Activated naive CD4-positive, alpha-beta T cell treated with anti-CD3 and anti-CD28 coated beads, Interleukin-2, amount 10 ng/mL, durations not matched to agents 7 days and 5 days (primary cell): Measurements from ENCODE around the gene DENND1A.
"Not testable (repeated sequence)": the region's sequence is repeated elsewhere in the genome, so short reads cannot be mapped to it uniquely, and the experiment has no call there.

ENCODE experiments used
- CTCF ChIA-PET: fragments of 350-600 bp; sonication (Branson Sonifier 250); formaldehyde crosslinking; loops from one replicate; lab custom pipeline; 2021; ENCODE audit warnings: antibody characterized with exemption; lab: Charles Lee
- DNase-seq: peaks from one replicate; pipeline ENCODE4 v3.0.0-alpha.2; 2020
- H3K27ac Mint-ChIP-seq: one replicate; pipeline ENCODE4 v1.8.0; 2021; ENCODE audit warnings: mild to moderate bottlenecking, moderate library complexity, mixed read lengths
- H3K27me3 Mint-ChIP-seq: one replicate; pipeline ENCODE4 v1.8.0; 2021; ENCODE audit warnings: mild to moderate bottlenecking, mixed read lengths
- H3K36me3 Mint-ChIP-seq: one replicate; pipeline ENCODE4 v1.8.0; 2021; ENCODE audit warnings: mixed read lengths
- H3K4me1 Mint-ChIP-seq: one replicate; pipeline ENCODE4 v1.8.0; 2021; ENCODE audit warnings: mixed read lengths
- H3K4me3 Mint-ChIP-seq: one replicate; pipeline ENCODE4 v1.8.0; 2021; ENCODE audit warnings: mild to moderate bottlenecking, moderate library complexity, mixed read lengths
- H3K9me3 Mint-ChIP-seq: one replicate; pipeline ENCODE4 v1.8.0; 2021; ENCODE audit warnings: mixed read lengths

Gene DENND1A

GRCh38 chr9:123938401-123938800, 8.5 kb upstream of the DENND1A start:
- H3K9me3 Mint-ChIP-seq = peaks cover 1% of the 10 kb centered on the region
- CTCF ChIA-PET = no interaction called here
- no peaks in the 10 kb centered on the region for H3K4me1 Mint-ChIP-seq
- no peak overlapping the region for H3K4me3 Mint-ChIP-seq
- no peaks in the 10 kb centered on the region for H3K36me3 Mint-ChIP-seq
- H3K27me3 Mint-ChIP-seq = peaks cover 37% of the 10 kb centered on the region
- H3K27ac Mint-ChIP-seq = no peak overlapping the region
- no peak for DNase-seq

- DNase-seq, H3K4me3 Mint-ChIP-seq, CTCF ChIA-PET, H3K27ac Mint-ChIP-seq, H3K36me3 Mint-ChIP-seq, H3K9me3 Mint-ChIP-seq, H3K4me1 Mint-ChIP-seq: not testable (repeated sequence)
- H3K27me3 Mint-ChIP-seq = peaks cover 52% of the 10 kb centered on the region
Observed at GRCh38 chr9:123936575-123936974, 6.6 kb upstream of the DENND1A start.

GRCh38 chr9:123933440-123934212, 3.7 kb upstream of the DENND1A start:
- Mint-ChIP-seq H3K27me3 (peaks cover 59% of the 10 kb centered on the region), H3K9me3 (peaks cover 1% of the 10 kb centered on the region), H3K4me1 (peaks cover 13% of the 10 kb centered on the region), H3K36me3 (peaks cover 4% of the 10 kb centered on the region), H3K4me3 (no peak overlapping the region), H3K27ac (no peak overlapping the region)
- DNase-seq = no peak
- CTCF ChIA-PET = no interaction called here

- H3K9me3 Mint-ChIP-seq = no peaks in the 10 kb centered on the region
- H3K36me3 Mint-ChIP-seq = peaks cover 6% of the 10 kb centered on the region
- CTCF ChIA-PET = no interaction called here
- DNase-seq = peak; percentile 57
- peak overlapping the region; percentile 82 for H3K4me3 Mint-ChIP-seq
- peaks cover 32% of the 10 kb centered on the region for H3K27me3 Mint-ChIP-seq
- peaks cover 43% of the 10 kb centered on the region for H3K4me1 Mint-ChIP-seq
- H3K27ac Mint-ChIP-seq = peak overlapping the region; percentile 80
Observed at GRCh38 chr9:123929177-123929869, 603 bp downstream of the DENND1A start.

- Mint-ChIP-seq H3K9me3 (peaks cover 5% of the 10 kb centered on the region), H3K36me3 (peaks cover 8% of the 10 kb centered on the region), H3K27ac (peak overlapping the region; percentile 80), H3K27me3 (peaks cover 27% of the 10 kb centered on the region), H3K4me3 (peak overlapping the region; percentile 82), H3K4me1 (peaks cover 43% of the 10 kb centered on the region)
- DNase-seq = no peak
- CTCF ChIA-PET = no interaction called here
Observed at GRCh38 chr9:123928533-123929176, 1.3 kb downstream of the DENND1A start.

- Mint-ChIP-seq H3K4me1 (peaks cover 43% of the 10 kb centered on the region), H3K27me3 (peaks cover 19% of the 10 kb centered on the region), H3K4me3 (peak overlapping the region; percentile 82), H3K36me3 (peaks cover 9% of the 10 kb centered on the region), H3K9me3 (peaks cover 6% of the 10 kb centered on the region), H3K27ac (no peak overlapping the region)
- CTCF ChIA-PET = no interaction called here
- no peak for DNase-seq
Observed at GRCh38 chr9:123927625-123928532, 2.0 kb downstream of the DENND1A start.

GRCh38 chr9:123926941-123927340, 3.0 kb downstream of the DENND1A start:
- Mint-ChIP-seq H3K27ac (no peak overlapping the region), H3K36me3 (peaks cover 9% of the 10 kb centered on the region), H3K4me3 (no peak overlapping the region), H3K9me3 (peaks cover 6% of the 10 kb centered on the region), H3K4me1 (peaks cover 43% of the 10 kb centered on the region), H3K27me3 (peaks cover 13% of the 10 kb centered on the region)
- DNase-seq = no peak
- CTCF ChIA-PET = no interaction called here

- Mint-ChIP-seq H3K4me1 (peaks cover 42% of the 10 kb centered on the region), H3K27ac (no peak overlapping the region), H3K27me3 (peaks cover 6% of the 10 kb centered on the region), H3K36me3 (peaks cover 10% of the 10 kb centered on the region), H3K4me3 (no peak overlapping the region), H3K9me3 (peaks cover 6% of the 10 kb centered on the region)
- DNase-seq = no peak
- CTCF ChIA-PET = no interaction called here
Observed at GRCh38 chr9:123925819-123926218, 4.1 kb downstream of the DENND1A start.

GRCh38 chr9:123925161-123925560, 4.8 kb downstream of the DENND1A start:
- peaks cover under 1% of the 10 kb centered on the region for H3K27me3 Mint-ChIP-seq
- H3K36me3 Mint-ChIP-seq = peaks cover 7% of the 10 kb centered on the region
- no peak overlapping the region for H3K27ac Mint-ChIP-seq
- DNase-seq = no peak
- no peak overlapping the region for H3K4me3 Mint-ChIP-seq
- peaks cover 6% of the 10 kb centered on the region for H3K9me3 Mint-ChIP-seq
- peaks cover 36% of the 10 kb centered on the region for H3K4me1 Mint-ChIP-seq
- CTCF ChIA-PET = no interaction called here

- Mint-ChIP-seq H3K4me1 (peaks cover 35% of the 10 kb centered on the region), H3K27ac (no peak overlapping the region), H3K36me3 (peaks cover 7% of the 10 kb centered on the region), H3K9me3 (peaks cover 6% of the 10 kb centered on the region), H3K4me3 (no peak overlapping the region), H3K27me3 (no peaks in the 10 kb centered on the region)
- no peak for DNase-seq
- CTCF ChIA-PET = no interaction called here
Observed at GRCh38 chr9:123924727-123925126, 5.2 kb downstream of the DENND1A start.

GRCh38 chr9:123923884-123924283, 6.0 kb downstream of the DENND1A start:
- Mint-ChIP-seq H3K4me1 (peaks cover 33% of the 10 kb centered on the region), H3K9me3 (peaks cover 6% of the 10 kb centered on the region), H3K27ac (no peak overlapping the region), H3K36me3 (peaks cover 7% of the 10 kb centered on the region), H3K27me3 (no peaks in the 10 kb centered on the region), H3K4me3 (no peak overlapping the region)
- DNase-seq = no peak
- CTCF ChIA-PET = no interaction called here

GRCh38 chr9:123923377-123923776, 6.5 kb downstream of the DENND1A start:
- H3K4me1 Mint-ChIP-seq = peaks cover 28% of the 10 kb centered on the region
- no peak for DNase-seq
- peaks cover 6% of the 10 kb centered on the region for H3K9me3 Mint-ChIP-seq
- no peak overlapping the region for H3K4me3 Mint-ChIP-seq
- H3K36me3 Mint-ChIP-seq = peaks cover 7% of the 10 kb centered on the region
- H3K27me3 Mint-ChIP-seq = no peaks in the 10 kb centered on the region
- no peak overlapping the region for H3K27ac Mint-ChIP-seq
- CTCF ChIA-PET = no interaction called here

GRCh38 chr9:123922911-123923310, 7.0 kb downstream of the DENND1A start:
- H3K4me3 Mint-ChIP-seq = no peak overlapping the region
- H3K9me3 Mint-ChIP-seq = peaks cover 6% of the 10 kb centered on the region
- H3K27me3 Mint-ChIP-seq = no peaks in the 10 kb centered on the region
- CTCF ChIA-PET = no interaction called here
- no peak for DNase-seq
- H3K27ac Mint-ChIP-seq = no peak overlapping the region
- peaks cover 7% of the 10 kb centered on the region for H3K36me3 Mint-ChIP-seq
- peaks cover 23% of the 10 kb centered on the region for H3K4me1 Mint-ChIP-seq

- CTCF ChIA-PET = no interaction called here
- peaks cover 18% of the 10 kb centered on the region for H3K4me1 Mint-ChIP-seq
- DNase-seq = no peak
- H3K27ac Mint-ChIP-seq = no peak overlapping the region
- peaks cover 7% of the 10 kb centered on the region for H3K36me3 Mint-ChIP-seq
- H3K27me3 Mint-ChIP-seq = no peaks in the 10 kb centered on the region
- no peak overlapping the region for H3K4me3 Mint-ChIP-seq
- peaks cover 6% of the 10 kb centered on the region for H3K9me3 Mint-ChIP-seq
Observed at GRCh38 chr9:123922431-123922830, 7.5 kb downstream of the DENND1A start.
